Muscle of leg (tissue), 11 donors: ENCODE measurements around the gene SLC9C2. TPM values are rescaled to one million over a fixed set of nuclear protein-coding genes. Genes with fewer than 3 reads are reported as not detected.
"Not testable (repeated sequence)": the region's sequence is repeated elsewhere in the genome, so short reads cannot be mapped to it uniquely, and the experiment has no call there.

Experiments used
- DNase-seq: peaks from one replicate; pipeline ENCODE4 v3.0.0; 2013
- H3K27ac ChIP-seq: one replicate; pipeline ENCODE4 v1.5.1; 2013; ENCODE audit warnings: mild to moderate bottlenecking, low read length, control low read depth
- H3K27me3 ChIP-seq: one replicate; pipeline ENCODE4 v1.6.1; 2013; ENCODE audit warnings: low read length; ENCODE audit not compliant: control insufficient read depth, insufficient read depth
- H3K36me3 ChIP-seq: one replicate; pipeline ENCODE4 v1.6.1; 2013; ENCODE audit warnings: low read length; ENCODE audit not compliant: control insufficient read depth, insufficient read depth
- H3K4me1 ChIP-seq: one replicate; pipeline ENCODE4 v1.6.1; 2013; ENCODE audit warnings: low read length; ENCODE audit not compliant: control insufficient read depth, insufficient read depth
- H3K4me3 ChIP-seq: one replicate; pipeline ENCODE4 v1.5.1; 2013; ENCODE audit warnings: low read length, control low read depth
- H3K9me3 ChIP-seq: replicated peaks from 2 replicates; pipeline ENCODE4 v1.6.1; 2013; ENCODE audit warnings: low read depth, low read length; ENCODE audit not compliant: control insufficient read depth
- WGBS: methylation state at CpG from one replicate; pipeline ENCODE4 v1.1.5; 2013; ENCODE audit warnings: missing lambda C conversion rate; ENCODE audit not compliant: insufficient coverage; 5-methylcytosine and 5-hydroxymethylcytosine counted together
- polyA plus RNA-seq, 8 donors: library from polyadenylated mRNA; unstranded; fragments of 120-200 nt; gene quantifications; one replicate each; pipeline versions ENCODE4 v1.2.1 to v1.2.3, GENCODE V29; 2013; ENCODE audit warnings: inconsistent platforms in 1 of 8, low replicate concordance in 1 of 8; ENCODE audit not compliant: insufficient read length in 8 of 8, insufficient read depth in 1 of 8
- total RNA-seq: library from RNA; stranded (reverse); fragments of 120-200 nt; gene quantifications from one replicate; pipeline ENCODE4 v1.2.4, GENCODE V29; 2013

Gene SLC9C2
- total and polyA plus RNA-seq, 9 donors = 0.36 to 0.44 TPM; not detected in 7

DNA sequence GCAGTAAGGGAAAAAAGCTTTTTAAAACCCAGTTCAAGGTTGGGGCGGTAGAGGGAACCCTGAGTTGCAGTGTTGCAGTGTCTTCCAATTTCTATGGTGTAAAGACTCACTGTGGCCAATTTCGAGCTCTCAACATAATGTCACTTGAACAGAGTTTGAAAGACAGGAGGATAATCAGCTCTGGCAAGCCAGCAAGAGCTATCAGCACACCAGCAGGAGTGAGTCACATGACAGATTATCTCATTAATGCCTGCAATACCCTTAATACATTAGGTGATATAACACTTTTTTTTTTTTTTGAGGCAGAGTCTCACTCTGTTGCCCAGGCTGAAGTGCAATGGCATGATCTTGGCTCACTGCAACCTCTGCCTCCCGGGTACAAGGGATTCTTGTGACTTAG lies 22.8 kb downstream of the SLC9C2 start:
- H3K4me1 ChIP-seq = no peaks in the 10 kb centered on the region
- no peak for DNase-seq
- no peaks in the 10 kb centered on the region for H3K27me3 ChIP-seq
- no peaks in the 10 kb centered on the region for H3K36me3 ChIP-seq
- 62% methylated on average over 2 of the region's 3 CpGs for WGBS
- H3K4me3 ChIP-seq = no peak overlapping the region
- H3K27ac ChIP-seq = no peak overlapping the region
- no peaks in the 10 kb centered on the region for H3K9me3 ChIP-seq

DNA sequence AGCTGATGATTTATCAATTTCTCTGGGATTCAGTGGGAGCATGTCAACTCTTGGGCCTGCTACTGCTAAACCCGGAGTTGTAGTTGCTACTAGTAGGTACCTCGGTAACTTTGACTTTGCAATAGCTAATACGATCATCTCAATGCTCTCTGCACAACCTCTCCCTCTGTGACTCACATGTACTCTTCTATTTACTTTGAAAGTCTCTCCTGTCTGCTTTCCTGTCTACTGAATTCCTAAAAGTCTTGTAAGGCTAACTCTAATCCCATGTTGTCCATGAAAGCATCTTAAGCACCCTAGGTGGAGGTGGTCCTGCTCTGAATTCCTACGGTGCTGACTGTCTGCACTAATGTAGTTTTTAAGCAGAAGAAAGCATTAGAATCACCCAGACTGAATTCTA lies 29.3 kb downstream of the SLC9C2 start:
- Histone ChIP-seq H3K36me3 (no peaks in the 10 kb centered on the region), H3K27ac (no peak overlapping the region), H3K9me3 (no peaks in the 10 kb centered on the region), H3K4me1 (no peaks in the 10 kb centered on the region), H3K4me3 (no peak overlapping the region), H3K27me3 (no peaks in the 10 kb centered on the region)
- 72% methylated on average over 4 of the region's 4 CpGs for WGBS
- DNase-seq = no peak

DNA sequence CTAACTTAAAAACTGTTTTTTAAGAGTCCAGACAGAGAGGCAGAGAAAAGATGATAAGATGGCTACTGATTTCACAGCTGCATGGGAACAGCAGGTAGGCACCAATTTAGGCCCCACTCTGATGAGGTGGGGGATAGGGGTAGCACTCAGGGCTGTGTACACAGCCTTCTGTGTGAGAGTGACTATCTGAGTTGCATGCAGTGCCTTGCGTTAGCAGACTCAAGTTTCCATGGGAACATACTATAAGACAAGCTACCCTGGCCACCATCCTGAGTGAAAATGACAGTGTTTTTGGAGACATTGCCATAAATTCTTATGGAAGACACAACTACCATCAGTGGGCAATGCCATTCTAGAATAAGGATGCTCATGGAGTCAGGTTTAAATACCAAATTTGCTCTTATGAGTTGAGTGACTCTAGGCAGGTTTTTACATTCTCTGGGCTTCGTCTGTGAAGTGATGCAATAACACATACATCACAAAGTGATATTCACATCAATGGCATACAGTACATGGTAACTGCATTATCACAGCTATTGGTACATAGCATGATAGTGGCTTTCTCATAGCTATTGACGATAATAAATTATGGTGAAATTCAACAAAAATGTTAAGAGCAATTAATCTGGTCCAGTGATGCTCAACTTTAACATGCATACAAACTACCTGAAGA lies 30.5 kb downstream of the SLC9C2 start:
- no peak overlapping the region for H3K27ac ChIP-seq
- no peaks in the 10 kb centered on the region for H3K4me1 ChIP-seq
- no peaks in the 10 kb centered on the region for H3K27me3 ChIP-seq
- no peak for DNase-seq
- no peak overlapping the region for H3K4me3 ChIP-seq
- H3K36me3 ChIP-seq = no peaks in the 10 kb centered on the region
- WGBS = no CpG with 5 or more reads among the region's 3 CpGs
- no peaks in the 10 kb centered on the region for H3K9me3 ChIP-seq

DNA sequence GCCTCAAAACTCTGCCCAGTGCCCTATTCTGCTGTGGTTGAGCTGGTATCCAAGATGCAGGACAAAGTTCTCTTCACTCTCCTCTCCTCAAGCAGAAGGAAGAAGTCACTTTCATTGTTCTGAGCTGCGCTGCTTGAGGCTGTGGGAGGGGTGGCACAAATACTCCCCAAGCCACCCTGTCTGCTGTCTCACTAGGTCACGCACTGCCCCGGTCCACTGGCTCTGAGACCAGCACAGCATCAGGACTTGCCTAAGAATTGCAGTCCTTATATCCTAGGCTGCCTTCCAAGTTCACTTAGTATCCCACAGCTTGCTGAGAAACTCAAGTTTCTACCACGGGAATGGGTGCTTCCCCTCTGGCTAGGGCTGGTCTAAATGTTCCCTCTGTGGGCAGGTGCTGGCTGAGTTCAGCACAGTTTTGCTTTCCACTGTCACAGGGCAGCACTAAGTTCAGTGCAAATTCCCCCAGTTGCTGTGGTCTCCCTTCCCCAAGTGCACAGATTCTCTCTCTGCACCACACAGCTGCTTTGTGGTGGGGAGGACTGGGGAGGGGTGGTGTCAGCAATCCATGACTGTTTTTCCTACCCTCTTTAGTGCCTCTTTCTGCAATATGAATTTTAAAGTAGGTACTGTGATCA lies 32.4 kb downstream of the SLC9C2 start:
- WGBS = 49% methylated on average over 3 of the region's 4 CpGs
- DNase-seq = no peak

DNA sequence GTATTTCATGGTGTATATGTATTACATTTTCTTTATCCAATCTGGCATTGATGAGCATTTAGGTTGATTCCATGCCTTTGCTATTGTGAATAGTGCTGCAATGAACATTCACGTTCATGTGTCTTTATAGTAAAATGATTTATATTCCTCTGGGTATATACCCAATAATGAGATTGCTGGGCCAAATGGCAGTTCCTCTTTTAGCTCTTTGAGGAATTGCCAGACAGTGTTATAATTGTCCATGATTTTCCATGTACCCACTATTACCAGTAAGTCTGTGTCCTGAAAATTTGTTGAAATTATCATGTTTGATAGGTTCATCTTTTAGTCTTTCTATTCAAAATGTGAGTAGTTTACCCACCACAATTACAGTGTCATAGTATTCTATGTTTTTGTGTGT lies 34.4 kb downstream of the SLC9C2 start:
- H3K27me3 ChIP-seq = no peaks in the 10 kb centered on the region
- H3K9me3 ChIP-seq = no peaks in the 10 kb centered on the region
- DNase-seq = no peak
- no peak overlapping the region for H3K27ac ChIP-seq
- H3K4me3 ChIP-seq = no peak overlapping the region
- WGBS = no CpG with 5 or more reads among the region's 1 CpG
- no peaks in the 10 kb centered on the region for H3K4me1 ChIP-seq
- no peaks in the 10 kb centered on the region for H3K36me3 ChIP-seq

More for the DNA sequence above, 32.4 kb downstream of the SLC9C2 start:
- no peaks in the 10 kb centered on the region for H3K4me1 ChIP-seq
- no peaks in the 10 kb centered on the region for H3K36me3 ChIP-seq
- H3K27ac ChIP-seq = no peak overlapping the region
- no peak overlapping the region for H3K4me3 ChIP-seq
- H3K27me3 ChIP-seq = no peaks in the 10 kb centered on the region
- no peaks in the 10 kb centered on the region for H3K9me3 ChIP-seq

DNA sequence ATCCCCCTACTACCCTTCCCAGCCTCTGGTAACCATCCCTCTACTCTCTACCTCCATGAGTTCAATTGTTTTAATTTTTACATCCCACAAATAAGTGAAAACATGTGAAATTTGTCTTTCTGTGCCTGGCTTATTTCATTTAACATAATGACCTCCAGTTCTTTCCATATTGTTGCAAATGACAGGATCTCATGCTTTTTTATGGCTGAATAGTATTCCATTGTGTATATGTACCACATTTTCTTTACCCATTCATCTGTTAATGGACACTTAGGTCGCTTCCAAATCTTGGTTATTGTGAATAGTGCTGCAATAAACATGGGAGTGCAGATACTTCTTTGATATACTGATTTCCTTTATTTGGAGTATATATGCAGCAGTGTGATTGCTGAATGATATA lies 39.0 kb downstream of the SLC9C2 start:
- DNase-seq, H3K4me1 ChIP-seq, H3K27me3 ChIP-seq, H3K36me3 ChIP-seq, H3K9me3 ChIP-seq, H3K27ac ChIP-seq, H3K4me3 ChIP-seq: not testable (repeated sequence)
- no CpG with 5 or more reads among the region's 1 CpG for WGBS

DNA sequence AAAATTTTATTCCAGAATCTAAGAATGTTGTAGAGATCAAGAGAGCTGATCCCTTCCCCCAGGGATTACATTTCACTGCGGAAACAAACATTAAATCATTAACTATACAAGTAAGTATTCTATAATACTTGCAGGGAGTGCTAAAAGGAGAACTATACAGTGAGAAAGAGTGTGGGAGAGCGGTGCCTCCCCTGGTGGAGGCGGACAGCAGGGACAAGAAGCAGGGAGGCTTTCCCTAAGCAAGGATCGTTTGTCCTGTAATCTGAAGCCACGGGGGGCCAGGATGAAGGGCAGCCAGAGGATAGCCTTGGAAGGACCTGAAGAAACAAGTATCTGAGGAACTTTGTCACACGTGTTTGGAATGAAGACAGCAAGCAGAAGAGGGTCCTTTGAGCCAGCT lies 40.1 kb downstream of the SLC9C2 start:
- DNase-seq = no peak
- H3K9me3 ChIP-seq = no peaks in the 10 kb centered on the region
- 44% methylated on average over 5 of the region's 6 CpGs for WGBS
- no peaks in the 10 kb centered on the region for H3K36me3 ChIP-seq
- H3K27me3 ChIP-seq = no peaks in the 10 kb centered on the region
- H3K4me3 ChIP-seq = no peak overlapping the region
- no peaks in the 10 kb centered on the region for H3K4me1 ChIP-seq
- H3K27ac ChIP-seq = no peak overlapping the region

DNA sequence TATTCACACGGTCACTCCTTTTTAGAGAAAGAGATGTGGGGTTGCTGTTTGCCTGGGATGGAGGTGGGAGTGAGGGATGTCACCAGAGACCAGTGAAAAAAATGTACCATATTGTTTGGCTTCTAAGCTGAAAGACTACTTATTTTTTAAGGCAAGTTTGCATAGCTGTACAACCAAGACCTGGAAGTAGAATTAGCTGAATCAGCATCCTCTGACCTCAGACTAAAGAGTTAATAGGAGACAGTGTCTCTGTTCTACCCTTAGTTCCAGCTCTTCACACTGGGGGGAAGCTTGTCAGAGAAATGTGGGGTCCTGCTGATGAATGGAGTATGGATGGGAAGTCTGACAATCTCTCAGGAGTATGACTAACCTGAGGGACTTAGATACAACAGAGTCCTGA lies 41.6 kb downstream of the SLC9C2 start:
- Histone ChIP-seq H3K27me3 (no peaks in the 10 kb centered on the region), H3K4me3 (no peak overlapping the region), H3K36me3 (no peaks in the 10 kb centered on the region), H3K27ac (no peak overlapping the region), H3K4me1 (no peaks in the 10 kb centered on the region), H3K9me3 (no peaks in the 10 kb centered on the region)
- WGBS = no CpG with 5 or more reads among the region's 1 CpG
- DNase-seq = no peak

DNA sequence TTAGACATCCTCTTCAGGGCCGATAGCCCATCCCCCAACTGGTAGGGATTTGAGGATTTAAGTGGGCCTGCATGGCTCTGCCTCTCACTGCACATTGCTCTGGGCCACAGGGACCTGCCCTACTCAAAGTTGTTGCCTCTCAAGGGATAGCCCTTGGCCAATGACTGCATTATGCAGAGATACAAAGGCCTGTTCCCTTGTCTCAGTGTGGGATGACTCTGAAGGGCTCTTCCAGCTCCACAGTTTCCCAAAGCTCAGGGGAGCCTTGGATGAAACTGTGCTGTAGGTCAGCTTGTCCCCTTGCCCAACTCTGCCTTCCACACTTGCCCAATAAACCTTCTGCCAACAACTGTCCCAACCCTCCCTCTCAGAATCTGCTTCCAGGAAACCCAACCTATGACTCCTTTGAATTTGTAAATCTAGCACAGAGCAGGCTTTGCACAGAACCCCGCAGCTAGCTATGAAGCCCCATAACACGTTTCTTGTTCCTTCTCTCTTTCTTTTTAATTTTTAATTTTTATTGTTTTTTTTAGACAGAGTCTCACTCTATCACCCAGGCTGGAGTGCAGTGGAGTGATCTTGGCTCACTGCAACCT lies 42.5 kb downstream of the SLC9C2 start:
- no peaks in the 10 kb centered on the region for H3K4me1 ChIP-seq
- 100% methylated on average over 1 of the region's 3 CpGs for WGBS
- no peaks in the 10 kb centered on the region for H3K9me3 ChIP-seq

DNA sequence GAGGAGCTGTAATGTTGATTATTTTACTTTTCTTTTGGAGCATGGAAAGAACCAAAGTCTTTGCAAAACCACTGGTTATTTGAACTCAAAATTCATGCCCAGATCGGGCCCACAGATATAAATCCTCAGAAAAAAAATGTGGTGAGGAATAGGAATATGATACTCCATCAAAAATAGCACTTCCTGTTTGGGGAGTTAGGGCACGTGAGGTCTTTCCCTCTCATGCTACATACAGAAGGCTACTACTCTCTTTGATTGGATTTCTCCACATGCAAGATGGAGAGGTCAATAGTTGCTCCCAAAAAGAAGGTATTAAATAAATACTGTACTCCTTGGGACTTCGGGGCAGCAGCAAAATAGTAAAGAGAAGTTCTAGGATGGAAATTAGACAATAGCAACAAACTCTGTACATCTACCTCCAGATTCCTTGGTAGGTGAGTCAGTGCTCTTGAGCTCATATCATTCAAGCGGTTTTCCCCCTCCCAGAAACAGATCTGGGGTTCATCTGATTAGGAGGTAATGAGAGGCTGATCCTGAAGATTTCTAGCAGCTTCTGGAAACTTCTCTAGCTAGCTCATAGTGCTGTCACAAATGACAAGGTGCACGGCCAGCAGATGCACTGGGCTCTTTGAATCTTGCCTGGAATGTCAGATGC lies 47.1 kb downstream of the SLC9C2 start:
- no peaks in the 10 kb centered on the region for H3K27me3 ChIP-seq
- no peaks in the 10 kb centered on the region for H3K9me3 ChIP-seq
- DNase-seq = no peak
- no peaks in the 10 kb centered on the region for H3K36me3 ChIP-seq
- H3K4me1 ChIP-seq = no peaks in the 10 kb centered on the region
- H3K27ac ChIP-seq = no peak overlapping the region
- H3K4me3 ChIP-seq = no peak overlapping the region
- WGBS = no CpG with 5 or more reads among the region's 5 CpGs

More for the DNA sequence above, 42.5 kb downstream of the SLC9C2 start:
- H3K4me3 ChIP-seq = no peak overlapping the region
- H3K27ac ChIP-seq = no peak overlapping the region
- no peaks in the 10 kb centered on the region for H3K36me3 ChIP-seq
- no peak for DNase-seq
- no peaks in the 10 kb centered on the region for H3K27me3 ChIP-seq
